Keratinocyte (primary cell): Measurements from ENCODE around the gene ZNF678.

ENCODE experiments used
- CTCF ChIP-seq, 3 experiments: IDR thresholded peaks in 1 of 3; conservative IDR thresholded peaks in 1 of 3; optimal IDR thresholded peaks in 1 of 3; 2 replicates in 2 of 3; 3 replicates in 1 of 3; pipeline versions ENCODE3 to v1.5.1; 2011; ENCODE audit warnings: low read length in 3 of 3, mild to moderate bottlenecking in 3 of 3, moderate library complexity in 2 of 3, control low read depth in 1 of 3, inconsistent platforms in 1 of 3; ENCODE audit not compliant: insufficient read depth in 2 of 3; ENCODE audit errors: extremely low read depth in 1 of 3
- EZH2 ChIP-seq: IDR thresholded peaks from one replicate; pipeline ENCODE4 v1.6.1; 2012; ENCODE audit warnings: inconsistent platforms, mild to moderate bottlenecking, low read length, moderate library complexity

- TF ChIP-seq CTCF (optimal IDR thresholded peaks at IDR 0.05 in 1 of 3, IDR thresholded peaks at IDR 0.05 in 1 of 3, conservative IDR thresholded peaks at IDR 0.05 in 1 of 3; ENCODE audit: extremely low read depth in 1 of 3, insufficient read depth in 2 of 3, low read length in 3 of 3) (no peak), EZH2 (no peak)
These were observed 23.4 kb downstream of the ZNF678 start for GRCh38 chr1:227586733-227587132.
